Occipital lobe (tissue), 2 donors: ENCODE results near the gene MPHOSPH9. TPM values are rescaled to one million over a fixed set of nuclear protein-coding genes. Genes with fewer than 3 reads are reported as not detected.

Source experiments
- DNase-seq: peaks from one replicate; lab custom pipeline; 2025; lab: John Stamatoyannopoulos, UW
- total RNA-seq: library from RNA; depleted of rRNA; stranded (reverse); fragments of >200 nt; gene quantifications from one replicate; pipeline ENCODE4 v1.2.3, GENCODE V29; 2014

The MPHOSPH9 gene
- total RNA-seq, 1 donor from 2014 or later, result 101 TPM

DNA sequence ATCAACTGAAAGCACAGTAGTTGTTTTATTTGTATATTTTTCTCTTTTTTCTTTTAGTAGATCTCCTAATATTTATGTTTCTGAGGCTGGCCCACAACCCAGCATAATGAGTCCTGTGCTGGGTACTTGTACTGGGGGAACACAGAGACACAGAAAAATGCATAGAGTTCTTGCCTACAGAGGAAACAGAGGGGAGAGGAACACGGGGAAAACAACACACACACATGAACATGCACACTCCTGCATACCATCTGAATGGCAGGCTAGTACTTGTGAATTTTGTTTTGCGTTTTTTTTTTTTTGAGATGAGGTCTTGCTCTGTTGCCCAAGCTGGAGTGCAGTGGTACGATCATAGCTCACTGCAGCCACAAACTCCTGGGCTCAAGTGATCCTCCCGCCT lies 103.3 kb downstream of the MPHOSPH9 start:
- DNase-seq, result no peak

DNA sequence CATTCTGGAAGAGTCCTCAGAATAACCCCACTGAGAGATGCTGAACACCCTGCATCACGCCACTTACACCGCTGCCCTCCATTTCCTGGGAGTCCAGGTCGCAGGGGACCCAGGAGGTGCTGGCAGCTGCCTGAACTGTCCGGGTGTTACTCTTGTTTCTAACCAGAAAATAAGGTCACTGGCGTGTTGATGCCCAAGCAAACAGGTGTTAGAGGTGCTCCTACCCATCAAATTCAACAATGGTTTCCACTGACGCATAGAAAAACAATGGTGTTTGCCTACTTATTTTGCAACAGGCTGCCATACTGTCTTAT lies 105.8 kb downstream of the MPHOSPH9 start:
- no peak for DNase-seq

DNA sequence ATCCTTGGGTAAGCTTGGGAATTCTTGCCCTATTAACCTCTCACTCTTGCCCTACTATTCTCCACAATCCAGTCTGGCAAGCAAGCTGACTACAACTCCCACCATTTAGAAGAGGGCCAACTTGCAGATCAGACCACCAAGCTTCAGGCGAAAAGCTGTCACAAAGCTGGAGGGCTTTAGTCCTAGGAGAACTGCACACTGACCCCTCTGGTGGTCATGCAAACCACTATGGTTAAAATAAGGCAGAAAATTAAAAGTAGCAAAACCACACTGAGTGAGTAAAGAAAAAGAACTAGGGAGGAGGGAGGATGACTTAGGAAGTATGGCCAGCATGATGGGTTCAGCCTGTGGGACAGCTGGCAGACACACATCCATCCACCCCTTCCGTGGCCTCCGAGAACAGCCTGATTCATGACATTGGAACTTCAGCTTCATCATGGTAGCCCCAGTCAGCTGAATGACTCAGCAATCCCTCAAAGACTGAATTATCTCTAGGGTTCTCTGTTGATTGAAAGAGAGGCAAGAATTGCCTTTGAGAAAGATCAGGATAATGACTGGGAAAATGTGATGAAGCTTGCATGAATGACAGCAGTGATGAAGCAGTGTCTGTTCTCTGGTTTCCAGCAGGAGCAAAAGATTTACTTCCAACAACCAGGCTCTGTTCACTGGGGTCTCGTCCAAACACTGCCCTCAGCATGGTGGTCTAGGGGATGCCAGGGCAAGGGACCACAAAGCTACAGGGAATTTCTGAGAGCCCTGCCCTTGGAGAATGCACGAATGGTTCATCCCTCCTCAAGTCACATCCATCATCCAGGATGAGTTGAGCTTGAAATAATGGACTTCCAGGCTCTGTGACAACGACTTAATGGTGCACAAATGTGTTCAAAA lies 106.4 kb downstream of the MPHOSPH9 start:
- peak; percentile 19 for DNase-seq

DNA sequence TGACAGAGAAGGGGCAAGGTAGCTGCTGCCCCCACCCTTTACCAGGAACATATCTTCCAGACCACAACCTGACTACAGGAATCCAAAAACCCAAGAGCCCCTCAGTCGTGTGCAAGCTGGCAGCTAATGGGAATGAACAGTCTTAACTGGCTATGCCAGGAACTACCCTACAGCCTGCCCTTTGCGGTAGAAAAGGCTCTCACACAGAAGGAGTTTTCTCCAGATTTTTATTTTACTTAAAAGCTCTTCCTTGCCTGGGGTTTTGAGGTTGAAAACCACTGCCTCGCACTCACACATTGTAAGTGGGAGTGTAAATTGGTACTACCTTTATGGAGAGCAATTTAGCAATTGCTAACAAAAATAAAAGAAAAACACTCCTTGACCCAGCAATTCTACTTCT lies 110.3 kb downstream of the MPHOSPH9 start:
- DNase-seq, result no peak

DNA sequence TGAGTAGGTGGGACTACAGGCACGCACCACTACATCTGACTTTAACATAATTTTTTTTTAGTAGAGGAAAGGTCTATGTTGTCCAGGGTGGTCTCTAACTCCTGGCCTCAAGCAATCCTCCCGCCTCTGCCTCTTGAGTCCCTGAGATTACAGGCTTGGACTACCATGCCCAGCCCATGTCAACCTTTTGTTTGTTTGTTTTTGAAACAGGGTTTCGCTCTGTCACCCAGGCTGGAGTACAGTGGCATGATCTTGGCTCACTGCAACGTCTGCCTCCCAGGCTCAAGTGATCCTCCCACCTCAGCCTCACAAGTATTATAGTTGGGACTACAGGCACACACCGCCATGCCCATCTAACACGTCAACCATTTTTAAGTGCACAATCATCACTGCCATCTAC lies 111.3 kb downstream of the MPHOSPH9 start:
- DNase-seq, result no peak

DNA sequence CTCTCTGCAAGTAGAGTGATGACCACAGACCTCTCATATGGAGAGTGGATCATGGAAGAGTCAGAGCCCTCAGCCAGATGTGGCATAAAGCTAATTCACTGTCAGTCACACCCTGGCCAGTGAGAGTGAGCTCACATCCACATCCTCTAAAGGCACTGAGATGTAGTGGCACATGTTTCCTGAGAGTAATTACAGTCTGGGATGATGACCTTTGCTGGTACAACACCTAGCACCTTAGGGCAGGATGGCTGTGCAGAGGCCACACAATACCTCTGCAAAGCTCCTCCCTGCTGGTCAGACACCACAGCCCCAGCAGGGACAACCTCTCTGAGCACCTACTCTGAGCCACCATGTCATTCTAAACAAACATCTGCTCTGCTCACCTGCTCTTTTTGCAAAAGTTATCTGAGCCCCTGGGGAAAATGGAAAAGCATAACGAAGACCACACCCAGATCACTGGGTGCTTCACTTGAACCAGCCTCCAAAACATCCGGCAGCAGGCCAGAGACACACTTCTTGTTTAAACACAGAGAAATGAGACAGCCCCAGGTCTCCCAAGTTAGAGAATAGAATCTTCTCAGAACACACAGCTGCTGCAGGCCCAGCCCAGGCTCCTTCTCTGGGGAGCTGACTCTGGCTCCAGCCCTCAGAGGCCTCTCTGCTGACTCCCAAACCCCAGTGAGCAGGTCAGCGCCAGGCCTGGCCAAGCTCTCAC lies 112.3 kb downstream of the MPHOSPH9 start:
- no peak for DNase-seq

DNA sequence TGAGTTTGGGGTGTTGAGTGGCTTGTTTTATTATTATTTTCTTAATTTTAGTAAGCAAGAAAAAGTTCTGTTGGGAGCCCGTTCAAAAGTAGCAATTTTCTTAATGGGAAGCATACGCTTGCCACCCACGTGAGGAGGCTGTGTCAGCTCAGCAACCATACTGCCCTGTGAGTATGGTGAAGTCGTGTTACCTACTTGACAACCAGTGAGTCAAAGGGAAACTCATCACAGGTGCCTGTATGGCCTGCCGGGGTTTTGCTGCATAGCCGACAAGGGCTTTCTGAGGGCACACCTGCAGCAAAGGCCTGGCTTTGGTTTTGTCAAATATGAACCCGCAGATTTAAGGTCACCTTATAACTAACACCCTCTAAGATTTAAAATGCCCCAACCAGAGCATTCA lies 113.1 kb downstream of the MPHOSPH9 start:
- DNase-seq, result no peak

DNA sequence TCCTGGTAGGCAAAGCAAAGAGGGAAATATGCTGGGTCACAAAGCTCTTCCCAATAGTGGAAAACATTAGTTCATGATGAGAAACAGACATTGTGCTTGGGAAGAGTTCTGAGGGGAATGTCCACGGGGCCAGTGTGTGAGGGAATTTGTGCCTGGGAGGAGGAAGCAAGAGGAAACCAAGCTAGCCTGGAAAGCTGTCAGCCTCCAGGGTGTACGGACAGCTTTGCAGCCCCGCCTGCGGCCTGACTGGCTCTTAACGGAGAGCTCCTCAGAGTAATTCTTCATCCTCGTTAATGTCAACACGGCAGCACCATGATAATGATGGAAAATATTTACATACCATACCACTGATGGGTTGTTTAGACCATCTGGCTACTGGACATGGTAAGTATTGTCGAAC lies 114.4 kb downstream of the MPHOSPH9 start:
- no peak for DNase-seq

DNA sequence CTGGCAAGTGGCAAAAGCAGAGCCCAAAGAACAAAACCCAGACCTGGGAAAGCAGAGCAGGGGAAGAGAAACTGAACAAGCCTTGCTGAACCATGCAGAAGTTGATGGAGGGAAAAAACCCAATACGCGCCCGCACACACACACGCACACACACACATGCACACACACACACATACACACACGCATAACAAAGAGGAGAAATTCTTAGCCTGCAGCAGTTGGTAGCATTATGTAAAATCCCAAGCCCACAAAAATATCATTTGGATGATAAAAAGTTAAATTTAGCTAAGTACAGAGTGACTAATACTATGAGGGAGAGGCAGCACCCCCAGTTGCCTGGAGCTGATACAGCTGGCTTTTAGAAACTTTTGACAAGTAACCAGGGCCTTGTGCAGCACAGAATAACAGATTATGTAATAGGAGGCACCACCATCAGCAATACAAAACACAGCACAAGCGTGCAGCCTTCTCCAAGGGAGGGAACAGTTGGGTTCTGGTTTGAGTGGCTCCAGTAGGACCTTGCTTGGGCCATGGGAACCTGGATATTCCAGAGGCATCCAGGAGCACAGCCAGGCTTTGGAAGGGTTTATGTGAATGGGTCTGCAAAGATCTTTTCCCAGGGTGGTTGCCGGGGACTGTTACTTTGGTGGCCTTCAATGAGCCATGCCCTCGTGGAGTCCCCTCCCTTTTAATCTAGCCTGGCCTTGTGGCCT lies 117.4 kb downstream of the MPHOSPH9 start:
- peak; percentile 75 for DNase-seq

DNA sequence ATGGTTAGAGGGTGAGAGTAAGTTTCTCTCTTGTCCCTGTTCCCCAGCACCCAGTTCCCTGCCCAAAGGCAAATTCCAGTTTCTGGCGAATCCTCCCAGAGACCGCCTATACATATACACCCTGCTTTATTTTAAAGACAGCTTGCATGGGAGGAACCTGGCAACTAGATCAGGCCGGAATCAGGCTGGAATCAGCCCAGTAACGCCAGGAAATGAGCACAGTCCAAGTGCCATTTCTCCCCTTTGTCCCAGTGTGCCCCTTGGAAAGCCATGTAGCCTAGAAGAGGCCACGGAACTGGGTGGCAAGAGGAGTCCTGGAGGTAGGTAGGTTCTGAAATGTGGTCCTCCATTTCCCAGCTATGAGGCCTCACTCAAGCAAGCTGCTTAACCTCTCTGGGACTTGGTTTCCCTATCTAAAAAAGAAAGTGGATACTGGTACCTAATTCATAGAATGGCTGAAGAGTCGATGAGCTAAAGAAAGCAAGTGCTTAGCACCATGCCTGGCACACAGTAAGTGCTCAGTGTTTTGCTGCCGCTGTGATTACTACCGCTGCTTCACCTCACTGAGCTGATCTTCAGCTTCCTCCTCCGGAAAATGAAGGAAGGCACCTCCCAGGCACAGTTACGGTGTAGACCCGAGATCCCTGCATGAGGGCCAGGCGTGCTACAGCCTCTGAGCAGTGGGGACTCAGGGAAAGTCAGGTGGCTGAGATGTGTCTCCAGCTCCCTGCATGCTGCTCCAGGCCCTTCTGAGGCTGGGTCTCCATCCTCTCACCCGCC lies 118.4 kb downstream of the MPHOSPH9 start:
- DNase-seq, result no peak

DNA sequence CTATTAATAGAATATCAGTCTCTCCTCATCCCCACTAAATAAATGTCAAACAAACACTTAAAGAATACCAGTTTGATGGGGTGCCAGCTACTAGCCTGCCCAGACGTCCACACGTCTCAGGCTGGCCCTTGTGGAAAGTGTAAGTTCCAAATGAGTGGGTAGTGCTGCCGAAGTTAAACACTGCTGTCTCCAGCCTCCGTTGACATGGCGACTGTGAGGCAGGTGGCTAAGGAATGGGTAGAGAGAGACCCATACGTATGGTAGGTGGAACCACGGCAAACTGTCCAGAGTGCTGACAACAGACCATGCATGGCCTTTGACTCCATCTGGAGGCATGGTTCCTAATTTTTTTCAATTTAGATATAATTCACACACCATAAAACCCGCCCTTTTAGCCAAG lies 119.9 kb downstream of the MPHOSPH9 start:
- DNase-seq, result peak; percentile 29

DNA sequence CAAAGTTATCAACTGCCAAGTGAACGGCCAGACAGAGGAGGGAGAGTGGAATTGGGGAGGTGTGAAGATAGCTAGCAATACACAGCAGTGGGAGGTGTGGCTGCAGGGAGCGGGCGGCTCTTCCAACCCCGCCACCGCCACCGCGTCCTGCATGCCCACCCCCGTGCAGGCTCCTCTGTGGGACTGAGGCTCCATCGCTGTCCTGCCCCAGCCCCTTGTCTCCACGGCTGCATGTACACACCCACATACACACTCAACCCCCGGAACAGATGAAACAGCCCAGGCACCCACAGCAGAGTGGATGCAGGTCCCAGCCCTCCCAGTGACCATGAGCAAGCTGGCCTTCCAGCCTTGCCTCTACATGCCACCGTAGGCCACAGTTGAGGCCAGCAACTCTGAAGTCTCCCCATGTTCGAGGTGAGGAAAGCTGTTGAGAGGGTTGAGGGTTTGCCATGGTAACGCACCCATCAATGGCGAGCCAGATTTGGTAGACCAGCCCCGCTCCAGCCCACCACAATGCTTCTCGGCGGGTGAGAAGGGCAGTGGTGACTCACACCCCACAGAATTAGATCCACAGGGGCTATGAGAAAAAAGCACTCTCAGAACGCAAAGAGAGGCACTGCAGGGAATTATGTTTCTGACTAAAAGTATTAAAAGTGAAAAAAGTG lies 121.3 kb downstream of the MPHOSPH9 start:
- DNase-seq, result no peak

DNA sequence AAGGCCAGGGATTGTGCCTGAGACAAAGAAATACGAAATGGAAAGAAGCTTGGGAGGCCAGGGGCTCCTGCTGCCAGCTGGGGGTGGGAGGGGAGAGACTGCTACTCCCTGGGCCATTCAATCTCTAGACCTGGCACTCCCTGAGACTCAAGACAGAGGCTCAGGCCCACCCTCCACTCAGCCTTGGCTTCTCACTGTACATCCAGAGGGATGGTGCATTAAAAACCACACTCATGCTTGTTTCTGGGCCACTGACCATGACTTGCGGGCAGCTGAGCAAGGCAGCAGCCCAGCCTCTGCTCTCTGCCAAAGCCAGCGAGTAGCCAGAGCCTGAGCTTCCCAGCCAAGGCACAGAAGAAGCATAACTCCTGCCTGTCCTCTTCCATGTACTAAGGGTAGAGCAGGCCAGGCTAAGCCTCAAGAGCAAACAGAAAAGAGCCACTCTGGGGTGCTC lies 123.6 kb downstream of the MPHOSPH9 start:
- no peak for DNase-seq

DNA sequence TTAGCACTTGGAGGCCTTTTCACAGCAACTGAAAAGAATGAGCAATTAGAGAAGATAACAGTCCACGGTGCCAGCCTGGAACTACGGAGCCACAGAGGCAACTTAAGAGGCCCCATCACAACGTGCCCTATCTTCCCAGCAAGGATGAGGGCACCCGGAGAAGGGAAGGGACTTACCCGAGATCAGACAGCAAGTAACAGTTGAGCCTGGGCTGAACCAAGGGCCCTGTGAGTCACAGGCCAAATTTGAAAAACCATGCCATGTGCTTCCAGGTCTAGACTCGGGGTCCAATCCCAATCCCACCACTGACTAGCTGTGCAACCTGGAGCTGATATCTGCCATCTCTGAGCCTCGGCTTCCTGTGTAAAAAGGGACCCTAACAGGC lies 124.3 kb downstream of the MPHOSPH9 start:
- no peak for DNase-seq

DNA sequence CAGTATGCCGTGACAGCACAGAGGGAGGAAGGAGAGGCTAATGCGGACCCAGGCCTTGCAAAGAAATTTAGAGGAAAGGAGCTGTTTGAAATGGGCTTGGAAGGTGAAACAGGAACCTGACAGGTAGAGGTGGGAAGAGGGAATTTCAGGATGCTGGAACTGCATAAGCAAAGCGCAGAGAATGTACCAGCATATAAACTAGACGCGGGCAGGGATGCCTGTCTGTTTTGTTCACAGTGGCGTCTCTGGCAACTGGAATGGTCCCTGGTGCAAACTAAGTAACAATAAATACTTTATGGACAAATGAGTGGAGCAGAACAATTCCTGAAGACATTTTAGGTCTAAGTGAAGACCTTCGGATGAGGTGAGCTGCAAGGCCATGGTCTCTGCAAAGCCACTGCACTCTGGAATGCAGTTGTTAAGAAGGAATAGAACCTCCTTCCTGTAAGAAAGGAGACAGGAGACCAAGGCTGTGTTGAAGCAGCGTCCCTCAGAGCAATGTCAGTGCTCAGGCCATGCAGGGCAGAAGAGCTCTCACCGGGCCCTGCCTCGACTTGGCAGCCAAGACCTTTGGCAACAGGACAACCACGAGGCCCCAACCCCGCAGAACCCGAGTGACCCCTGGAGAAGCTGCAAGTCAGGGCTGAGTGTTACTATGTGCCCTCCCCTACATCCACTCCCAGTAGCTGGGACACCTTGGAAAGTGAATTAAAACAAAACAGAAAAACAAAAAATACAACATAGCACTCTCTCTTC lies 124.8 kb downstream of the MPHOSPH9 start:
- no peak for DNase-seq

DNA sequence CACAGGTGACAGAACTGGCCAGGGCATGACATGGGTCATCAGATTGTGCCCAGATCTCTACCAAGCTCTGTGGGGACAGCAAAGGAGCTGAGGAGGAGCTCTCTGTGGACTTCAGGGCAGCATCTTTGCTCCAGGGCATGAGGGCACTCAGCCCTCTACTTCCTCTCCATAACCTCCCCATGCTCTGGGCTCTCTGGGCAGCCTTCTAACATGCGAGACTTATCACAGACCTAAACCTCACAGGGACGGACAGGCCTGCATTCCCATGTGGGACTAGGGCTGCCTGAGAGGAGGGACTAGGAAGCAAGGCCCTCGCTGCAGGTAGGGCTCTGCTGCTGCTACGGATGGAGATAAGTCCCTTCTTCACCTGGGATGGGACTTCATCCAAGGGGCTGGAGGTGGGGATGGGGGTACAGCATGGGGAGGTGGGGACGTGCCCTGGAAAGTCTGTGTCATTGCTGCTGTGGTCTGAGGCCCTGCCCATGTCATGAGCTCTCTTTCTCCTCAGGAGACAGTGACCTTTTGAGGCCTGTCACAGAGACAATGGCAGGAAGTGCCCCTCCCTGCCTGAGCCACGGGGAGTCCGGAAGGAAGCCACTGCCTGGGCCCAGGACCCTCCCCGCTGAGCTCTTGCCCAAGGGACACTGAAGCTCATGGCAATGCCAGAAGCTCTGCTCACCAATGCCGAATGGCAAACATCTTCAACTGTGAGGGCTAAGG lies 126.1 kb downstream of the MPHOSPH9 start:
- DNase-seq, result no peak

DNA sequence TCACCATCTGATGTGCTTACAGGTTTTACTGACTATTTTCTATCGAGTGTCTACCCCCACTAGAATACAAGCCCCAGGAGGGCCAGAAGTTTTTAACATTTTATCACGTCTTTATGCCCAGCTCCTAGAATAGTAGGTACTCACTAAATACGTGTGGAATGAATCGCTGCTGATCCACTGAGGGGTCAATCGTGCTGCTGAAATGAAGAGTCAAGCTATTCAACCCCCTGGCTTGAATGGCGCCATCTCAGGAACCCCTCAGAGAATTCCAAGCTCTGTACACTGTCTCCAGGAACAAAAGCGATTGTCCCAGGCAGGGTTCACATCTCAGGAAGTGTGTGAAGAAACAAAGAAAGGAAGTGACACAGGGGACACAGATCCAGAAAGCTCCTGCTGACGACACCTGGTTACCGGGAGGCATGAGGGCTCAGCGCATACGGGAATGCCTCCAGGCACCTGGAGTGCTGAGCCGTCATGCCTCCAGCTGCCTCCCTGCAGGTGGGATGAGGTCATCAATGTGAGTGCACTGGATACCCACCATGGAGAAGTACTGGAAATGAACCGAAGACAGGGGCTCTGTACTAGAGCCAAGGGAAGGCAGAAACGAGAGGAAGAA lies 127.6 kb downstream of the MPHOSPH9 start:
- DNase-seq, result no peak

DNA sequence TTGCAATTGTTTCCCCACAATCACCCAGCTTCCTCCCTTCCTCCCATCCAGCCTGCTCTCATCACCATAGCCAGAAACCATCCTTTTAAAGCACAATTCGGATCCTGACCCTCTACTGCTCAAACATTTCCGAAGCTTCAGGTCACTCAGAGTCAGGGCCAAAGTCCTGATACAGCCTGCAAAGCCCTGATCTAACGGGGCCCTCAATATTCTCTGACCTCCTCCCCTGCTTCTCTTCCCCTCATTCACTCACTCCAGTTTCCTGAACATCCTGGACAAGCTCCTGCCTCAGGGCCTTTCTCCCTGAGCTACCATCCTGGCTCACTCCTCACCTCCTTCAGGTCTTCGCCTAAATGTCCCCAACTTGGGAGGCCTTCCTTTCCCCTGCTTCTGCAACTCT lies 128.1 kb downstream of the MPHOSPH9 start:
- DNase-seq, result no peak
